Esophagus muscularis mucosa (tissue), 4 donors: ENCODE results near the gene PPFIA4.

Experiments
- EP300 ChIP-seq: sonication (generic); formaldehyde crosslinking; IDR thresholded peaks from one replicate; pipeline ENCODE4 v1.6.1; 2017; ENCODE audit warnings: antibody characterized with exemption
- POLR2A ChIP-seq: fragments of 450-650 bp; IDR thresholded peaks from one replicate; pipeline ENCODE4 v1.6.1; 2017; ENCODE audit warnings: antibody characterized with exemption, moderate library complexity, mild to moderate bottlenecking, low read depth
- POLR2AphosphoS5 ChIP-seq, 2 donors: sonication (generic); formaldehyde crosslinking; IDR thresholded peaks; one replicate each; pipeline ENCODE4 v1.6.1; 2017; ENCODE audit warnings: antibody characterized with exemption in 2 of 2
- TF ChIP-seq, protein P1 (sequence below), 3 experiments: fragments of 200-600 bp in 2 of 3; fragments of 450-650 bp in 1 of 3; sonication (generic) in 2 of 3; IDR thresholded peaks; one replicate each; pipeline ENCODE4 v1.5.1; 2017 to 2019; ENCODE audit warnings: antibody characterized with exemption in 3 of 3, mild to moderate bottlenecking in 2 of 3, moderate library complexity in 1 of 3

DNA sequence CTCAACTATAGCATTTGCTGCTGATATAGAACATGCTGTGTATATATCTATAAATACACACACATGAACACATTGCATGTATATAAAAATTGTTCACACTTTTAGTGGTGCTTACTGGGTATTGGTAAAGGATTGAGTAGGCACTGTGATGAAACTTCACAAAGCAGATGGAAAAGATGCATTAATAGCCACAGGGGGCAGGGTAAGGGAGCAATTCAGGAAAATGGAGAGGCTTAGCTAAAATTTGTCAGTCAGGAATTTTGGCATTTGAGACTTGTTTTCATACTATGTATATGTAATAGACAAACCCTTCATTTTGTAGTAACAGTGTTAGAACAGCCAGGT is 633 bp upstream of the PPFIA4 start:
- TF ChIP-seq POLR2A (no peak), EP300 (no peak), POLR2AphosphoS5 (IDR thresholded peaks at IDR 0.05) (no peak)
- TF ChIP-seq, protein P1, sequence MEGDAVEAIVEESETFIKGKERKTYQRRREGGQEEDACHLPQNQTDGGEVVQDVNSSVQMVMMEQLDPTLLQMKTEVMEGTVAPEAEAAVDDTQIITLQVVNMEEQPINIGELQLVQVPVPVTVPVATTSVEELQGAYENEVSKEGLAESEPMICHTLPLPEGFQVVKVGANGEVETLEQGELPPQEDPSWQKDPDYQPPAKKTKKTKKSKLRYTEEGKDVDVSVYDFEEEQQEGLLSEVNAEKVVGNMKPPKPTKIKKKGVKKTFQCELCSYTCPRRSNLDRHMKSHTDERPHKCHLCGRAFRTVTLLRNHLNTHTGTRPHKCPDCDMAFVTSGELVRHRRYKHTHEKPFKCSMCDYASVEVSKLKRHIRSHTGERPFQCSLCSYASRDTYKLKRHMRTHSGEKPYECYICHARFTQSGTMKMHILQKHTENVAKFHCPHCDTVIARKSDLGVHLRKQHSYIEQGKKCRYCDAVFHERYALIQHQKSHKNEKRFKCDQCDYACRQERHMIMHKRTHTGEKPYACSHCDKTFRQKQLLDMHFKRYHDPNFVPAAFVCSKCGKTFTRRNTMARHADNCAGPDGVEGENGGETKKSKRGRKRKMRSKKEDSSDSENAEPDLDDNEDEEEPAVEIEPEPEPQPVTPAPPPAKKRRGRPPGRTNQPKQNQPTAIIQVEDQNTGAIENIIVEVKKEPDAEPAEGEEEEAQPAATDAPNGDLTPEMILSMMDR (IDR thresholded peaks at IDR 0.05) = no peak
